OCI-M2 (cell line): ENCODE measurements around the gene ESAM.

Source experiments
- DNase-seq: peaks from one replicate; lab custom pipeline; 2025; ENCODE audit not compliant: unreplicated experiment; lab: John Stamatoyannopoulos, UW

ESAM gene

DNA sequence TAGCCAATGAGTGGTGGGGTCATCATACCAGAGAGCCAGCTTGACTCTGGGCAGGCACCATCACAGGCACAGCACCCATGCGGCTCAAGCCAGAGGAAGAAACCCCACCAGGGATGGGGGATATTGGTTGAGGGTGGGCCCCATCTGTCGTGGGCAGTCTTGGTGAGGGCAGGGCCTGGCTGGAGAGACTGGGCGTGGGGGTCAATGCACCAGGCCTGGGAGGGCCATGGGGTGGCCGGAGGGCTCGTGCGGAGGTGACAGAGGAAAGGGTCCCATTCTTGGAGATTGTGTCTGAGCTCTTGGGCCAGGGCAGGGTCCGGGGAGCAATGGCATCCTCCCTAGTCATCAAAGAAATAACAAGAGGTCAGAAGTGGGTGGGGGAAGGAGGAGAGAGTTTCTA lies 8.5 kb downstream of the ESAM start:
- DNase-seq, result no peak

DNA sequence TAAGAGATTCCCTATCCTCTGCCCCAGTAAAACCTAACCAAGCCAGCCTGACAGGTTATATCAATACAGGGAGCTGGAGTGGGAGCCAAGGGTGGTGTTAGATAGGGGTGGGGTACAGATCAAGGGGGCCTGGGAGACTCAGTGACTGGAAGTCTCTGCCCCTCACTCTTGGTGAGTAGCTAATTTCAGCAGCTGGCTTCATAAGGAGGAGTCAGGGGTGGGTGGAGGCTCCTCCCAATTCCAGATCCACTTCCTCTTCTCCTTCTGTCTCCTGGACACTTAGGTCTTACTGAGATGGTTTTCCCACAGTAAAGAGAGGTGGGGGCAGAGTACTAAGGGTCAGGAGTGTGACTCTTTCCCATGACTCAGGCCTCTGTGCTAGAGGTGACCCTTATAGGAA lies 8.9 kb downstream of the ESAM start:
- no peak for DNase-seq

DNA sequence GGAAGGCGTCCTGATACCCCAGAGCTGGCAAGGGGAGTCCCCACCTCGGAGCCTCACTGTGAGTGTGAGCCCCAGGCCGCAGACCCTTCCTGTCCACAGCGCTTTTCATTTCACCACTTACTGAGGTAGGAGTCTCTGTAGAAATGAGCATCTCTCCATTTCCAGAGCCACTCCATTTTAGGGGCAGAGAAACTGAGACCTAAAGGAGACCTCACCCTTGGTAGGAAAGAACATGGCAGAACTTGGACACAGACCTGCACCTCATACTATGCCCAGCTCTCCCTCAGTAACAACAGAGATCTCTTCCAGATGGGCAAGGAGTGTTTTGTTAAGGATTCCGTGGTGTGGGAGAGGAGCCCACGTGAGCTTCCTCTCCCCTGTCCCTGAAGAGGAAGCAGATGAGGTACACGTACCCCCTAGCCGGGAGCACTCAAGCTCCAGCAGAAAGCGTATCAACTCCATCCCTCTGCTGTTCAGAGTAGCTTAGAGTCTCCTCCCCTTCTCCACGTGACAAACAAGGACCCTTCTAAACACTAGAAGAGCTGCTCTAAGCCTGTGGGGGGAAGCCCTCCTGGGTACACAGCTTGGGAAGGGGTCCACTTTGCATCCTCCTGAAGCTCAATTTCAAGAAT lies 9.5 kb downstream of the ESAM start:
- DNase-seq, result no peak

DNA sequence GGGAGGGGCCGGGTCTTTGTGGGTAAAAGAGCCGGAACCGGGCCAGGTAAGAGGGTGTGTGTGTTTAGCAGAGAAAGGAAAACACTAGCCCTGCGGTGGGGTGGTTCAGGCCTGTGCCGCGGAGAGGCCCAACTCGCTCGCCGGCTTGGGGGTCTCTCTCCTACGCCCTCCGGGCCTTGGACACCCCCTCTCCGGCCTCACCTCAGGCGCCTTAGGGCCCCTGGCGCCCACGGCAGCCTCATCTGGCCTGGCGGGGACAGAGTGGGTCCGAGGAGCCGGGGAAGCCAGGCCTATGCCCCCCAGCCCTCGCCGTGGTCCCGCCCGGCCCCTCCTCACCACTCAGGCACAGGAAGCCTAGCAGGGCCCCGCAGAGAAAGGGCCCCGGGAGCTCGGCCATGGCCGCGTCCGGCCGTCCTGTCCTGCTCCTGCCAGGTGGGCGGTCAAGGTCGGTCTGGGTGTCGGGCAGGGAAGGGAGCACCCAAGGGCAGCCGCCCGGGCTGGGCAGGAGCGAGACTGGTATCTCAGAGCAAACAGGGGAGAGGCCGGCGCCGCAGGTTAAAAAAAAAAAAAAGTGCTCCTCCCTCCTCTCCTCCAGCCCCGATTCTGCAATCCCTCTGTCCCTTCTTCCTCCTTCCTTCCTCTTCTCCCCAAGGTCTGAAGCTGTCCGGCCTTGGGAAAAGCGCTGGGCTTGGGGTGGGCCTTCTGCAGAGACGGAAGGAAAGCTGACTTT lies 10.2 kb downstream of the ESAM start, which contains the start of gene VSIG2:
Gene VSIG2, minus strand, starts transcription at position 515 of the 730 bp plus-strand sequence. Its CDS starts 118 bp downstream, at position 397.
- no peak for DNase-seq

DNA sequence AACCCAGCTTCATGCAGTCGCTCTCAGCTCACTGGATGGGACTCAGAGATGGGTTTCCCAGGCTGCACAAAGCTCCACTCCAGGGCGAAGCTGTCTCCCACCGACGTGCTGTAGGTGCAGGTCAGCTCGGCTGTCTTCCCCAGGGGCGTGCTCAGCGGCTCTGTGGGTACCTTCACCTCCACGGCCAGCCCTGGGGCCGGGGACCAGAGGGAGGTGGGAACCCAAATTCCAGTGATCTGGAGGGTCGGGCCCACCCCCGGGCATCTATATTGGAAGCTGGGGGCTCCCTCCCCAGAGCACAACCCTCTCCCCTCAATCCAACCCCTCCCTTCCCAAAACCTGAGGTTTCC lies 10.7 kb downstream of the ESAM start:
- no peak for DNase-seq

DNA sequence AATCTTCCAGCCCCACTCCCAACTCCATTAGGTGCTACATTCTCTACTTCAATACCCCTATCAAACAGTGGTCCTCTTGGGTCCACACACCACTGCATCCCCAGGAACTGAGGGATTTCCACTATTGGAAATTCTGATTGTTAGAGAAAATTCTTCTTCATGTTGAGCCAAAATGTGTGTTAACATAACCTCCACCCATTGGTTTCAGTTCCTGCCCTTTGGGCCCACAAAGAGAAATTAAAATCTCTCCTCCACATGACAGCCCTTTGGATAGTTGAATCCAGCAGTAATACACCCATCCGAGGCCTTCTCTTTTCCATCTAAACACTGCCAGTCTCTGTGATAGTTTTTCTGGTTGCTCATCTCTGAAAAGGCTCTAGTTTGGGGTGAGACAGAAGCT lies 12.2 kb downstream of the ESAM start:
- no peak for DNase-seq

DNA sequence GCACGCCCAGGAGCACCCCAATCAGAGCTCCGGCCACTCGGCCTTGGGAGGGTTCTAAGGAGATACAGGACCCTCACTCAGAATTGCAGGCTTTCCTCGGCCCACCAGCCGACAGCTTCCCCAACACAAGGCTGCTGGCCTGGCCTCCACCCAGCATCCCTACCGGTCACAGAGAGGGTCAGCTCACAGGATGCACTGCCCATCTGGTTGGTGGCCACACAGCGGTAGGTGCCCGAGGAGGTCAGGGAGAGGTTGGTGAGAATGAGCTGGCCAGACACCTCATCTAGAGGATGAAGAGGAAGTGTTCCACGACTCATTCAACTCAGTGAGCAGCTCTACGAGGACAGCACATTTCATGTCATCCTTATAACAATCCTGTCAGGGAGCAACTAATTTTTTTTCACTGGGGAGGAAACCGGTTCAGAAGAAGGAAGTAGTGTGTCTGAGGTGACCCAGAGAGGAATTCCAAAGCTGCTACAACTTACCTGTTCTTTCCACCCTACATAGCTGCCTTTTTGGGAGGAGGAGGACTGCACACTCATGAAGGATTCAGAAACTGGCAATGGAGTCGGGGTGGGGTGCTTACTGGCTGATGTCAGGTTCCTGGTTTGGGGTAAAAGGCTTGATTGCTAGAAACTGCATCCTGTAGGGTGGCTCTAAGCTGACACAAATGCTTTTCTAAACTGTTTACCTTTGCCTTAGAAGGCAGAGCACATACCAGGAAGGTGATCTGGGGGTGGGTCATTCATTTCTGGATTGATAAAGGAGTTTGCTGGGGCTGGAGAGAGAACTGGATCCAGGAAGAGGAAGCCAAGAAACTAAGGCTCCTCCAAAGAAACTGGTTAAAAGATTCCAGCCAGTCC lies 13.4 kb downstream of the ESAM start:
- no peak for DNase-seq

DNA sequence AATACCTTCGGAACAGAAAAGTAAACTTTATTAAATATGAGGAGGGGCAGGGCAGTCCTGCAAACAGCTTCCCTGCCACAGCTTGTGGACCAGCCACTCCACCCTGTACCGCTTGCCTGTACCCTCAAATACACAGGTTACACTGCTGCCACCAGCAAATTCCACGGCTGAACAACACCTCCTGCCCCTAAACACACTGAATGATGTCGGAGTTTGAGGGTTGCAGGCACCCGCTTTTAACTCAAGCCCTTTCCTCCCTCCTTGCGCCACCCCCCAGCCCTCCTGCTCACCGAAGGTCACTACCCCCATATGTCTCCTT lies 14.0 kb downstream of the ESAM start:
- no peak for DNase-seq

DNA sequence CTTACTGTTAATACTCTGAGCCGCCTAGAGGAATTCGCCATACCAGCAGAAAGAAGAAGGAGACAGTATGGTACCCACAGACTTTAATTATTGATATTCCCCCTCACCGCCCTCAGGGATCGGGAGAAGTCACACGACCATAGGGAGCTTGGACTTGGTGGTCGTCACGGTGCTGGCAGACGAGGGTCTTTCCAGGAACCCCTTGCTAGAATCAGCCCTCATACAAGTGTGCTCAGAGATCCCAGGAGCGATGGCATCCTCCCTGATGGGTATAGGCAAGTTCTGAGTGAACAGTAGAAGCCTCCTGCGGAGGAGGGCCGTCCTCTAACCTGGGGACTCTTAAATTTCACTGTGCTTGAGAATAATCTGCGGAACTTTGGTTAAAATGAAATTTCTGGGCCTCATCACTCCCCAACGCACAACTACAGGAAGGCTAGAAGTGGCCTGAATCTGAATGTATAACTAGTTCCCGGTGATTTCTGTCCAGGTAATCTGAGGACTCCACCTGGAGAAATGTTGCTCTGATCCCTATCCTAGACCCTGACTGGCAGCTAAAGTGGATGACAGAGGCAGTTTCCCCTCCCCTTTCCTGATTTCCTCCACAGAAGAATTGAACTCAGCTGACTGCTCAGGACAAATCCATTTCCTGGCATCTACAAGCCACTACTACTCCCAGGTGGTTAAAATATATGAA lies 14.5 kb downstream of the ESAM start:
- DNase-seq, result no peak

DNA sequence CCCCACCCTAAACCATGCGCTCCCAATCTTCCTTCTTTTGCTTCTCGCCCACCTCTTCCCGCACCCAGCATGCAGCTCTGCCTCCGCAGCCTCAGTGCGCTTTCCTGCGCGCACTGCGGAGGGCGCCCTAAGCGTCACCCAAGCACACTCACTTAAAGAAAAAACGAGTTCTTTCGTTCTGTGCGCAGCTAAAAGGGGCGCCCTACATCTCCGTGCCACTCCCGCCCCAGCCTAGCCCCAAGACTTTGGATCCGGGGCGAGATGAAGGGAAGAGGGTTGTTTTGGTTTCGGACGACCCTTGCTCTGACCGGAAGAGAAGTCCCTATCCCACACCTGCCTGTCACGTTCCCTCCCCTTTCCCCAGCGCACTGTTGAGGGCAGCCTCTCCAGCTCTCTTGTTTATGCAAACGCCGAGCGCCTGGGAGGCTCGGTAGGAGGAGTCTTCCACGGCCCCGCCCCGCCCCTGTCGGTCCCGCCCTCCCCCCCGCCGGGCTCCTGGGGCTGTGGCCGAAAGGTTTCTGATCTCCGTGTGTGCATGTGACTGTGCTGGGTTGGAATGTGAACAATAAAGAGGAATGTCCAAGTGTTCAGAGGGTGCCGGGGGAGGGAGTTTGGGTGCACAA lies 15.4 kb downstream of the ESAM start:
- no peak for DNase-seq

DNA sequence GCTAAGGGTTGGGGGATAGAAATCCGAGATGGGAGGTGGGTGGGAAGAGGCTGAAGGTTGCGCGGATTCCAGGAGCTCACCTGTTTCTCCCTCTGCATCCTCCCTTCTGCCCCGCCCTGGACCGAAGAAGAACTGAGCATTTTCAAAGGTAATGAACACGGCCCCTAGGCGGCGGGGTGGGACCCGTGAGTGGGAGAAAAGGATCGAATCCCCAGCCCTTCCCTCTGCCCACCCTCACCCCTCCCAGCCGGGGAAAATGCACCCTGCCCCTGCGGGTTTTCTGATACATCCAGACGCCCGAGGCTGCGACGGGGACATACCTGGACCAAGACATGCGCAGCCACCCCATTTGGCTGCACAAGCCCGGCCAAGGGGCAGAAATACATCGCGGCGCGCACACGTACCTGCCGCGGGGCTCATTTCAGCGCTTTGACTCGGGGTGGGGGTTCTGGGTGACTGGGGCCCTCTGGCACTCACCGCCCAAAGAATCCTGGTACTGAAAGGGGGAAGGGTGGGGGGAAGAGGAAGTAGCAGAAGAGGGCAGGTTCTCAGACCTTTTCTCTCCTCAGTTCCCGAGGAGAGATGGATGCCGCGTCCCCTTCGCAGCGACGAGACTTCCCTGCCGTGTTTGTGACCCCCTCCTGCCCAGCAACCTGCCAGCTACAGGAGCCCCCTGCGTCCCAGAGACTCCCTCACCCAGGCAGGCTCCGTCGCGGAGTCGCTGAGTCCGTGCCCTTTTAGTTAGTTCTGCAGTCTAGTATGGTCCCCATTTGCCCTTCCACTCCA lies 16.1 kb downstream of the ESAM start:
- DNase-seq, result no peak

DNA sequence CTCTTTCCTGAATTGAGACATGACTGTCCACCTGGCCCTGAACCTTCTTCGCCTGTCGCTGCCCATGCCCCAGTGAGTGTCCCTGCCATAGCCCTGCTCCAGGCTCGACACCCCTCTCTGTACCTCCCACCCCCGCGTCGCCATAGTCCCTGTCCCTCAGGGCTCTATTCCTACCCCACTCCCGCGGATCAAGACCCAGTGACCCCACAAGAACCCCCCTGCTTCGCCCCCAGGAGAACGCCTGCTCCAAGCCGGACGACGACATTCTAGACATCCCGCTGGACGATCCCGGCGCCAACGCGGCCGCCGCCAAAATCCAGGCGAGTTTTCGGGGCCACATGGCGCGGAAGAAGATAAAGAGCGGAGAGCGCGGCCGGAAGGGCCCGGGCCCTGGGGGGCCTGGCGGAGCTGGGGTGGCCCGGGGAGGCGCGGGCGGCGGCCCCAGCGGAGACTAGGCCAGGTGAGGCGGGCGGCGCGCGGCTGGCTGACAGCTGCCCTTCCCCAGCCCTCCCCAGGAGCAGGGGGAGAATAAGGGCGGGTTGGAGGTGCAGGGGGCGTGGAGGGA lies 16.7 kb downstream of the ESAM start:
- DNase-seq, result no peak

DNA sequence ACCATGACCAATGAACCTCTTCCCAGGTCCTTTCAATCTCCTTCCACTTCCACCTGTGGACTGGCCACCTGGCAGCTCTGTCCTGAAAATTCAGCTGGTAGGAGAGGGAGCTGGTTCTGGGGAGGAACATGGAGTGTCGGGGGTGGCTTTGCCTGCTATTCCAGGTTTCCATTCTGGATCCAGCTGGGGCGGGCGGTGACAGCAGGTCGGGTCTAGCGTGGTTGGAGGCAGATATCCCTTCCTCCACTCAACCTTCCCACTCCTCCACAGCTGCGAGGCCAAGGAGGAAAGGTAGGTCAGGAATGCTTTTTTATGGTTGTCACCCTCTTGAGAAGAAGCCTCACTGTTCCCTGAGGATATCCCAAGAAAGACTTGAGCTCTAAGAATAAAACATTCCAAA lies 19.0 kb downstream of the ESAM start:
- no peak for DNase-seq

DNA sequence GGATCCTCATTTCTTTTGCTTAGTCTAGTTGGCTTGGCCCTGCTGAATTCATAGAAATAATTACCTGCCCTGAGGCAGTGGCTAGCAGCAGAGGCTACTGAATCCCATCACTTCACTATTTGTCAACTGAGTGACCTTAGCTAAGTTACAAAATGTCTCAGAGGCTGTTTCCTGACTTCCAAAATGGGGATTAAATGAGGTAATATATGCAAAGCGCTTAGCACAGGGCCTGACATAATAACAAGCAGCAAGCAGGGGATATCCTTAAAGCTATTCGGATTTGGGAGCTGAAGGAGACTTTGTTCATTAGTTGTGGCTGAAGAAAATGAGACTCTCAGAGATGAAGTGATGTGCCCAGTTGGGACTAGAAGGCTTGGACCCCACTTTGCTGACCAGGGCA lies 19.5 kb downstream of the ESAM start:
- DNase-seq, result no peak

DNA sequence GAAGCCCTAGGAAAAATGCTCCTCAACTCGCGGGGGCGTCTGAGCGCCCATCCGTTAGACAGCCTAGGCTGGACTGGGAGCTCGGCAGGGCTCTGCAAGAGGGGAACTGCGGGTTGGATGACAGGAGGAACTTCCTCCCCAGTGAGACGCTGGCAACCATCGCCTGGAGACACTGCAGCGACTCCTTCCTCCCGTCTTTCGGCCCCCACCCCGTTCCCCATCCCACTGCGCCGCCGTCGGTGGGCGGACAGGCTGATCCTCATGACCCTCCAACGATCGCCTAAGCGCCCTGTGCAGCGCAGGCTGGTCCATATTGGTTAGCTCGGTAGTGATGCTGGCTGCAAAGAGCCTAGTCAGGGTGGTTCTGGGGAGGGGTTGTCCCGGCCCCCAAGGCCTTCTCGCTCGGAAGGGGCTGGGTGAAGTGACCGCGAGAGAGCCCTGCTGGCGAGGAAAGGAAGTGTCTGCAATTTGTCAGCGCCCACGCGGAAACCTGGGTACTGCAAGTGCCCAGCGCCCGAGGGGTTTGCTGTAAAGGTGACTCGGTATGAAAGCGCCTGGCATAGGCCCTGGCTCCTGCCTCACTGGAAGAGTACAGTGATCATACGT lies 21.7 kb downstream of the ESAM start:
- no peak for DNase-seq

DNA sequence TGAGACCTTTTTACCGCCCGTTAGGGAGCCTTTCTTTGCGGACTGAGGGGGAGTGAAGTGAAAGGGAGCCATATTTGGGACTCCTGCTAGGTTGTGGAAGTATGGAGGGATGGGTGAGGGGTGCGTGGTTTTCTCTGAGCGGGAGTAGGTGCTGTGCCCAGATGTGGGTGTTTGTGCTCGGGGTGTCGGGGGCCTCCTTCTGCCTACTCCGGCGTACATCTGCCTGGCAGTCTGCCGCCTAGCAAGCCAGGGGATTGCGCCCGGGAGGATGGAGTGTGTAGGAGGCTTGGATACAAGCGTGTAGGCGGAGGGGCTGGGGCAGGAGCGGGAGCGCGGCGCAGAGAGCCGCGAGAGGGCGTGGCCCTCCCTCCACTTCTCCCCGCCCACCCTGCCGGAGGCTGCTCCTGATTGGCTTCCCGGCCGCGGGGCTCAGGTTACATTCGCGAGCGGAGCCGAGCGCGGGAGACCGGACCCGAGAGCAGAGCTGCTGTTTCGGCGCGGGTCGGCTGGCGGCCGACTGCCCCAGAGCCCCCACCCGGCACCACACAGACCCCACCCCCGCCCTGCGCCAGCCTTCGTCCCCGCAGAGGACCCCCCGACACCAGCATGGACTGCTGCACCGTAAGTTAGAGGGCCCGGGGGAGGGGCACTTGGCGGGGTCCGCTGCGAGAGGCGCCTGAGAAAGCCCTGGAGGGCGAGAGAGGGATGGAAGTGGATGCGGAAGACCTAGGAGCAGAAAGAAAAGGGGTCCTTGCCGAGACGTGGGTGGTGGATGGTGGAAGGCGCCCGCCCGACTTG lies 22.4 kb downstream of the ESAM start, which contains the start of gene NRGN:
Gene NRGN, plus strand, starts transcription at position 464 of the 798 bp plus-strand sequence. Its CDS starts 143 bp downstream, at position 607.
- peak; percentile 32 for DNase-seq

DNA sequence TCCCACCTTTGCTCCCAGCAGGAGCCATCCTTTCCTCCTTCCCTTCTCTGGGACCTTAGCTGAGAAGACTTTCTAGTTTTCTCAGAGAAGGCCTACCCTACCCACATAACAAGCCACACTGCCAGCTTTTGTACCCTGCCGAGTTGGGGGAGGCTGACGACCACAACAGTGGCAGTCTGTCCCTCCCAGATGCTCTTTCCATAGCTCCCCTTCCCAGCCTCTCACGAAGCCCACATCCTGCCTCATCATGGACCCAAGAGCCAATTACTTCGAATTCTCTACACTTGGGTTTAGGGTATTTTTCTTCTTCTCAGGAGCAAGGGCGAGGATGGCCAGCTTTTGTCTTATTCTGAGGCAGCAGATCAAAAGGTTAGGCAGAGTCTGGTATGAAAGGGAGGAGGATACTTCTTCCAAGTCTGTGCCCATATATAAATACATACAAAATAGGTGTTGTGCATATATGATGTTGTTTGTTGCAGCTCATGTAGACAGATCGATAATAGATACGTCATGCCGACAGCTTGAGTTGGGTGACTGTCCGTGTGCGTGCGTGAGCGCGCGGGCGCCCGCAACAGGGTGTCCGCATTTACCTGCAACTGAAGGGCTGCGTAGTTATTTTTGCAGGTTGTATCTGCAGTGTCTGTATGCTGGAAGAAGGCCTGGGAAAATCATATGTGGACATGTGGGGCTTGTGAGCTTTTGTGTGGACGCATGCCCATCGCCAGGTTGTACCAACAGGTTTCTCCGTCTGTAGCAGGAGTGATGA lies 23.2 kb downstream of the ESAM start:
- no peak for DNase-seq
